GM18951 (cell line): ENCODE measurements around the gene GLI3.

Source experiments
- POLR2A ChIP-seq: IDR thresholded peaks from 4 replicates; pipeline ENCODE4 v1.6.1; 2011; ENCODE audit warnings: mild to moderate bottlenecking; ENCODE audit not compliant: insufficient read length, insufficient read depth; ENCODE audit errors: extremely low read depth
- in situ Hi-C: fragments of 300-500 bp; cut with MboI; formaldehyde crosslinking; loops from one replicate; pipeline ENCODE4 v1.12.0; 2022; ENCODE audit warnings: low sequenced_read_pairs, mixed read lengths, inconsistent platforms; ENCODE audit not compliant: unreplicated experiment

The GLI3 gene

DNA sequence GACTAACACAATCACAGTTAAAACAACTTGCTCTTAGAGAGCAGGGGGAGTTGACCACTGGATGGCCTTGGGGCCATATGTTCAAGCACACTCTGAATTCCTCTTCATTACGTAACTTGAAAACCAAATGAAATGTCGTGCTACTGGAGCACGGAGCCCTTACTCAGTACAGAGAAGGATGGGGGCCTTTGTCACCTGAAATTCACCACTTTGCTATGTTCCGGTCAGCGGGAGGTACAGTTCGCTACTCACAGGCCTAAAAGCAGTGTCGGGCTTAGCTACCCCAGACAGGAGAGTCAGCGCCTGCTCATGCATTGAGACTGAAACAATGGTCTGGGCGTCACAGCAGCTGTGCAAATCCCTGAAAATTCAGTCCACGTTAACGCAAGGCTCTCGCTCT lies 39.6 kb downstream of the GLI3 start:
- in situ Hi-C loops: no loop called here

GRCh38 chr7:42194238-42194637 lies 42.8 kb downstream of the GLI3 start:
- no peak for TF ChIP-seq POLR2A
- in situ Hi-C loops: no loop called here

More for the DNA sequence above, 39.6 kb downstream of the GLI3 start:
- no peak for TF ChIP-seq POLR2A

DNA sequence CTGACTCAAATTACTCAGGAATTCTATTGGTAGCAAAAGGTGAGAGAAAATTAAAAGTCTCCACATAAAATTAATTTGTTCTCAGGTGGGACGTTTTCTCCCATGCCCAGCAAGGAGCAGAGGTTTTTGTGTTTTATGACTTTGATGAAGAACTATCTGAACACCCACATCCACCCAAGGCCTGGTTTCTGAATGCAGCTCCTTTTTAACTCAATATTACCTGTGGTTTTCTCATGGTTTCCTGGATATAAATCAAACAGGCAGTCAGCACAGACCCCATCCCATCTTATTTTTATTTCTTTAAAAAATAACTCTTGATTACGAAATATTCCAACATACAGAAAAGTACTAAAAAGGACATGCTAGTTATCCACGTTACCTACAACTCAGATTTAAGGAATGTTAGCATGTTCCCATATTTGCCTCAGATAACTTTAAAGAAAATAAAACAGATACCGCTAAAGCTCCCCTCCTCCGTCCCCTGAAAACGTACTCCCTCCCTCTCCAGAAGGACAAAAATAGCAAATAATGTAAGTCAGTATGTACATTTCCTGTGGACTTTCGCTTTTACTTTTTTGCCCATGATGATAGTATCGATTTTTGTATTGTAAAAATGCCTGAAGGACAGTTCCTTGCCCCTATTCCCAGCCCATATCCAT lies 43.4 kb downstream of the GLI3 start:
- TF ChIP-seq POLR2A: no peak
- in situ Hi-C loops: no loop called here

DNA sequence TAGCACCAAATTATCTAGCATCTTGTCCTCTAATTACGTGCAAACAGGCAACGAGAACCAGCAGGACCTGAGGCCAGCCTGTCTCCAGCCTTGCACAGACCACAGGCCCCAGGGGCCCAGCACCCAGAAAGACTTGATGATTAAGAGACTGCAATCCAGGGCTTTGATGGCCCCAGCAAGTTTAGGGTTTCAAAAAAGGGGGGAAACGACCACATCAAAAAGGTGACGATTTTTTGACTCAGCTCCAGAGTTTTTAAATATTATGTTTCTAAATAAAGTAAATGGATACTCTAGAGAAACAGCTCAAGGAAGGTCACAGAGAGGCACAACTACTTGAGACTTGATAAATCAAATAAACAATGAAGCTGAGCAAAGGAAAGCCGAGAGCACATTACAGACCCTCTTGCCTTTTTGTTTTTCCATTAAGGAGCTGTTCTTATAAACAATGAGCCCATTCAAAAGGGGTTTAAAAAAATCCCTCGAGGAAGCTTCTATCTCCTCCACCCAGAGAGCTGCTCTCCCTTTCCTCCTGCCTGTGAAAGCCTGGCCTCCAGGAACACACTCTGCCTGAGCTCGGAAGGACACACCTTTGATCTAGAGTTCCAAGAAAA lies 44.1 kb downstream of the GLI3 start:
- no peak for TF ChIP-seq POLR2A
- in situ Hi-C loops: no loop called here

DNA sequence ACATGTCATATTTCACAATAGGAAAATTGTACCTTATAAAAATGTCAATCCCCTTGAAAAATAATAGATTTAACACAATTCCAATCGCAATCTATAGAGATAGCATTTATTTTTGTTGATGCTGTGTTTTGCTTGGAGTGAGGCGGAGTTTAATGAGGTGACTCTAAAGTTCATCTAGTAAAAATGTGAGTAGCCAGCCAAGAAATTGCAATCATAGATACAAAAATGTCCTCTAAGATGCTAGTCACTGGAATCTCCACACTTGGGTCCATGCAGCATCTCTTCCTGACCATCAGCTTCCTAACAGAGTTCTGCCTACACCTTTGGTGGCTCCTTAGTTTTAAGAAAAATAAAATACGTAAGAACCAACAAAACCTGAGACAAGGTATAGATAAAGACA lies 44.9 kb downstream of the GLI3 start:
- TF ChIP-seq POLR2A: no peak
- in situ Hi-C loops: no loop called here

- in situ Hi-C loops: no loop called here
- TF ChIP-seq POLR2A: no peak
Observed at GRCh38 chr7:42189535-42189934, 47.5 kb downstream of the GLI3 start.

DNA sequence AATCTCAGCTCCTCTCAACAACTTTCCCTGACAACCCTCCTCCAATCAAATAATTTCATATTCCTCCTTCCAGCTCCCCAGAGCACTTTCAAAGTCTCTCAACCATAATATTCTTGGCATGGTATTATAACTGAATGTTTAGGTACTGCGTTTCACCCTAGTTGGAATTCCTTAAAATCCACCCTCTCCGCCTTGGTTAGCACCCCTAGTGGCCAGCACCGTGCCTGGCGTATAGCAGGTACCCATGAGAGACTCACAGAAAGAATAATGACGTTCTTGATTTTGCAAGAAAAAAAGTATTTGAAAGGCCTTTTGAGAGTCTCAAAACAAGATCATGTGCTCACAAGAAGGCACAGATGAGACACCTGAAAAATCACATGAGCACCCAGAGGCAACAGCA lies 50.9 kb downstream of the GLI3 start:
- TF ChIP-seq POLR2A: no peak
- in situ Hi-C loops: no loop called here

- in situ Hi-C loops: no loop called here
- TF ChIP-seq POLR2A: no peak
Observed at GRCh38 chr7:42185726-42186125, 51.3 kb downstream of the GLI3 start.

- in situ Hi-C loops: no loop called here
Observed at GRCh38 chr7:42183547-42183946, 53.5 kb downstream of the GLI3 start.

DNA sequence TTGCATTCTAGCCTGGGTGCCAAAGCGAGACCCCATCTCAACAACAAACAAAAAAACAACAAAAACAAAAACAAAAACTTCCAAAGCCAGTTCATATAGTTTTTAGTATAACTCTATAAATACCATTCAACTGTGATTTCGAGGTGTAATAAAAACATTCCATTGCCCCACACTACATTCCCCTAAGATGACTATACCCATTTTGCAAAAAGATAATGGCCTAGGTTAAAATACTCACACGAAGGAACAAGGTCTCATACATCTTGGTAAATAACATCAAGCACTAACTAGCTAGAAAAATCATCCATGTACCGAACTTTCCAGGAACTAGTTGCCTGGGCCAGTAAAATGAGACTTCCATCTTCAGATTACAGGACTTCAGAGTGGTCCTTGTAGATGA lies 55.4 kb downstream of the GLI3 start:
- in situ Hi-C loops: no loop called here
- TF ChIP-seq POLR2A: no peak

More at GRCh38 chr7:42183547-42183946, 53.5 kb downstream of the GLI3 start:
- no peak for TF ChIP-seq POLR2A

GRCh38 chr7:42180806-42181205 lies 56.2 kb downstream of the GLI3 start:
- in situ Hi-C loops: no loop called here
- TF ChIP-seq POLR2A: no peak

DNA sequence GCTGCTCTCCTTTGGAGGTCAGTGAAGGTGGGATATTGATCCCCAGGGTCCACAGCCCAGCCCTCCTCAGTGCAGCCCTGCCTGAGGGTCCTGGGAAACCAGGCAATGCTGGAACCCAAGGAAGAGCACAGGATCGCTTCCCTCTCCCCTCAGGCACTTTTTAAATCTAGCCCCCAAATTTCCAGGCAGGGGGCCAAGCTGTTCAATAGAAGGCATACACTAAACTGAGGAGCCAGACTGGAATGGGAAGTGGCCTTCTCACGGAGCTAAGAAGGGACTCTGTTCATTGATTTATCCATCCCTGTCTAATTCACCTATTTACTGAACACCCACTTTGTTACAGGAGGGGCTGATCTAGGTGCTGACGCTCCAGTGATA lies 60.3 kb downstream of the GLI3 start:
- in situ Hi-C loops: no loop called here

GRCh38 chr7:42175834-42176723 lies 60.9 kb downstream of the GLI3 start:
- in situ Hi-C loops: no loop called here
- TF ChIP-seq POLR2A: no peak

More for the DNA sequence above, 60.3 kb downstream of the GLI3 start:
- TF ChIP-seq POLR2A: no peak
